Left renal cortex interstitium (tissue), 4 donors: Measurements from ENCODE around the gene SYNGR4. TPM values are rescaled to one million over a fixed set of nuclear protein-coding genes. Genes with fewer than 3 reads are reported as not detected.

Experiments
- DNase-seq, 4 donors: peaks; one replicate each; pipeline ENCODE4 v3.0.0-alpha.2; 2013; ENCODE audit warnings: low read depth in 4 of 4, low spot score in 2 of 4, missing footprints in 1 of 4
- polyA plus RNA-seq, 4 donors: library from polyadenylated mRNA; unstranded; fragments of 120-200 nt; gene quantifications; one replicate each; pipeline ENCODE4 v1.2.1, GENCODE V29; 2013; ENCODE audit not compliant: insufficient read length in 4 of 4

SYNGR4 gene
- polyA plus RNA-seq, 4 donors, result 0.33 to 0.64 (median 0.60) TPM

GRCh38 chr19:48341515-48342413 lies 22.4 kb upstream of the SYNGR4 start:
- no peak for DNase-seq

GRCh38 chr19:48342414-48342738 lies 21.8 kb upstream of the SYNGR4 start:
- no peak for DNase-seq

GRCh38 chr19:48342841-48343540 lies 21.2 kb upstream of the SYNGR4 start:
- DNase-seq, result no peak

GRCh38 chr19:48344892-48345291 lies 19.3 kb upstream of the SYNGR4 start:
- DNase-seq, result no peak

- no peak for DNase-seq
Measured at GRCh38 chr19:48346191-48346590, 18.0 kb upstream of the SYNGR4 start.

- DNase-seq, result no peak
Measured at GRCh38 chr19:48348045-48348444, 16.1 kb upstream of the SYNGR4 start.

GRCh38 chr19:48348737-48349136 lies 15.4 kb upstream of the SYNGR4 start:
- no peak for DNase-seq

GRCh38 chr19:48350856-48351255 lies 13.3 kb upstream of the SYNGR4 start:
- no peak for DNase-seq

GRCh38 chr19:48351341-48351752 lies 12.8 kb upstream of the SYNGR4 start:
- DNase-seq, result no peak

- DNase-seq, result no peak
Measured at GRCh38 chr19:48353677-48354076, 10.5 kb upstream of the SYNGR4 start.

- DNase-seq, result no peak
Measured at GRCh38 chr19:48354332-48354992, 9.7 kb upstream of the SYNGR4 start.

GRCh38 chr19:48355365-48355954 lies 8.7 kb upstream of the SYNGR4 start:
- DNase-seq, result no peak

GRCh38 chr19:48359123-48359522 lies 5.0 kb upstream of the SYNGR4 start:
- DNase-seq, result no peak

- DNase-seq, result no peak
Measured at GRCh38 chr19:48361912-48362311, 2.3 kb upstream of the SYNGR4 start.

- peak; percentile 77 to 91 (median 81) for DNase-seq
Measured at GRCh38 chr19:48362716-48363499, 1.3 kb upstream of the SYNGR4 start.

GRCh38 chr19:48363500-48363809 lies 712 bp upstream of the SYNGR4 start:
- DNase-seq, result peak in 1 of 4 donors; percentile 62

- DNase-seq, result no peak
Measured at GRCh38 chr19:48364598-48365348, 606 bp downstream of the SYNGR4 start.

GRCh38 chr19:48365602-48366001 lies 1.4 kb downstream of the SYNGR4 start:
- DNase-seq, result no peak

- DNase-seq, result no peak
Measured at GRCh38 chr19:48367855-48368254, 3.7 kb downstream of the SYNGR4 start.

GRCh38 chr19:48368936-48369335 lies 4.8 kb downstream of the SYNGR4 start:
- no peak for DNase-seq
